ENCODE measurements around the gene DOCK9.

DOCK9 gene

DNA sequence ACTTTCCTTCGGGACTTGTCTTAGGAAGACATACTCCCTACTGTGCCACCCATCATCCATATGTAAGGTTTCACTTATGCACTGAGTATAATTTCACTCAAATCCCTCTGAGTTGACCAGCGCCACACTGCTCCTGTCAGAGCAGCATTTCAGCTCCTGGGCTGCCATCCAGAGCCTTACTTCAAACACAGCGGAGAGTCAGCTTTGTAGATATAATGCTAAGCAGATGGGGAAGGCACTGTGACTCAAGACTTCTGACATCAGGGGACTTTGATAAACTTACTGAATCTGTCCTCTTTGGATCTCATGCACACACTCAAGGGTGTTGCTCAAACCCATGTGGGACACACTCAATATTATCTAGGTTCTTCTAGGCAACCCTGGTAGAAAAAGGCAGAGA, 34.9 kb downstream of the DOCK9 start:
- DNase-seq: no peak

DNA sequence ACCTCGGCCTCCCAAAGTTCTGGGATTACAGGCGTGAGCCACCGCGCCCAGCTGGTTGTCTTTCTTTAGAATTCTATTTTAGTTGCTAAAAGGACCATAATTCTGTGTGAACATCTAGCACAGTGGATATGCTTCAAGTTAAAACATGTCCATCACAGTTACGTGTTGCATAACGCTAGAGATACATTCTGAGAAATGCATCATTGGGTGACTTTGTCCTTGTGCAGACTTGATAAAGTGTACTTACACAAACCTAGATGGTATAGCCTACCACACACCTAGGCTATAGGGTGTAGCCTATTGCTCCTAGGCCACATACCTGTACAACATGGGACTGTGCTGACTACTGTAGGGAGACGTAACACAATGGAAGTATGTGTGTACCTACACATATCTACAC, 35.4 kb downstream of the DOCK9 start:
- DNase-seq: no peak

DNA sequence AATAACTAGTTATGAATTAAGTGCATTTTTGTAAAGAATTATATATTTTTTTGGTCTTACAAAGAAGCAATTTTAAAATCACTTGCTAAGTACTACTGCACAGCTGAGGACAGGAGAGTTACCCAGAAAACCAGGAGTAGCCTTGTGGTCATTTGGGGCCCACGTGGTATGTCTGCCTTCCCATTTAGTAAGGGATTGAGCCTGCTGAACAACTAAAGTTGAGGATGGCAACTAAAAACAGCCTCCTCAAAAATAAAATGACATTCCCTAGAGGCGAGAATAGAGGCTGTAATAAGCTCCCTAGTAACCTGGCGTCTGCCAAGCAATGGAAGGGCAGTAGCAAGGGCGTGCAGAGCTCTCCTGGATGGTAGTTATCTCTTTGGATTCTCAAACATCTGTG, 36.3 kb downstream of the DOCK9 start:
- DNase-seq: no peak

DNA sequence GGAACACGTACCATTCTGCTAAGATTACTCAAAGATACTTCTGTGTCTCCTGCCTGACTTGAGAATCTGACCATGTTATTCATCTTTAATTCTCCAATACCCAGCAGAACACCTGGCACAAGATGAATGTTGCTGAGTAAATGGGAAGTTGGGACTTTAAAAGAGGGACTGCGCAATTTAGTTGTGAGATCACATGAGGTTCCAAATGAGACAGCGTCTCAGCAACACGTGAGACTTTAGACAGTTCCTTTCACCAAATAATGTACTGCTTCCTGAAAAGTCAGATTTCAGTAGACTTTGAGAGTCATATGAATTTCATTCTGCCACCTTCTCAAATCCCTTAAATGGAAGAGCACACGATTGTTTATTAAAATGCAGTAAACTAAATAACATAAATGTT, 36.7 kb downstream of the DOCK9 start:
- DNase-seq: no peak

DNA sequence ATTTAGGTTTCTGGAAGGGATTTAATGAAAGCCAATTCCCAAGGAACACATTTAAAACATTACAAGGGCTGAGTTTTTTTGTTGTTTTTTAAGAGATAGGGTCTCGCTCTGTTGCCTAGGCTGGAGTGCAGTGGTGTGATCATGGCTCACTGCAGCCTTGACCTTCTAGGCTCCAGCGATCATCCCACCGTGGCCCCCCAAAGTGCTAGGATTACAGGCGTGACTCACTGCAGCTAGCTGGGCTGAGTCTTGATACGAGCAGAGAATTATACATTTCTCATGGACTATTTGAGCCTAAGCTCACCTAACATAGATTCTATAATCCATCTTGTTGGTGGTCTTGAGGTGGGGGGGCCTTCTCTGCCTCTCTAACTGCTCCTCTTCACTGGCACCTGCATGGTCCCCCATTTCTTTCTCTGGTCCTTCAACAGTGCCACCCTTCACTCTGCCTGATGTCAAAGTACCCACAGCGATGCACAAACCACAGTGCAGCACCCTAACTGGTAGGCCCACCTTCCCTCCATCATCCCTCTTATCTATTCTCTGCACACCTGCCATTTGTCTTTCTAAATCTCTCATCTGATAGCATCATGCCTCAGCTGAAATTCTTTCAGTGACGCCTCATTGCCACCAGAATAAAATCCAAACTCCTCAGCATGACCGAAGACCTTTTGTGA, 37.4 kb downstream of the DOCK9 start:
- no peak for DNase-seq

DNA sequence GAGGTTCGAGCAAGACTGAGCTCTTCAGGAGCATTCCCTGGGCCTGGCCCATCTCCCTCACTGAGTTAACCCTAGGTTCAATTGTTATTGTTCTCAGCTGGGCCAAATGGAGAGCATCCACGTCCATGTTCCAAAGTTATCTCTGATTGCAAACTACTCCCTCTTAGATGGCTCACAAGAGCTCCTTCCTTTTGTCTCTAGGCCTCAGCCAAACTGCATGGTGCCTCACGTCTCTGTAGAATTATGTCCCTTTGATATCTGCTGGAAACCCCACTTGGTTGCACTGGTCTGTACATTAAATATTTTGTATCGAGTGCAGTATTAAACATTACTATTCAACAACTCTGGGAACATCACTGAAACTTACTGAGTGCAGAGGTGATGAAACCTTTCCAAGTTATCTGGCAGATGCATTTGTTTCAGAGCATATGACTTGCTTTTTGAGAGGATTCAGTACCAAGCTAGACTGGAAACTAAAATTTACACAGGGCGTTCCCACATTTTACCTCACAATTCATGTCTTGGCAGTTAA, 38.1 kb downstream of the DOCK9 start:
- DNase-seq: no peak

DNA sequence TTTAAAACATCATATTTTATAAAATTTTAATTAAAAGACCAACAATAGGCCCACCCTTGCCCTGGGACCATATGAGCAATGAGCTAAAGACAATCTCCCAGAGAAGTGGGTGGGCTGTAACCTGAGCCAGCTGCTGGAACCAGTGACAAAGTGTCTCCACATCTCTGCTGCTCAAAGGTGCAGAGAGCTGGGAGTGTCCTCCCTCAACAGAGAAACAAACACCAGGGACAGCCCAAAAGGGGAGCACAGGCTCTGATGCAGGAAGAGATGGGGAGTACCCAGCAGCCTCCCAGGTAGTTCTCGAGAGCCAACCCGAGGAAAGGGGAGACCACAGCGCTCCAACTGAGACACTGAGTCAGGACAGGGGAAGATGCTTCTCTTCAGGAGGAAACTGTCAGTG, 39.1 kb downstream of the DOCK9 start:
- DNase-seq: no peak

DNA sequence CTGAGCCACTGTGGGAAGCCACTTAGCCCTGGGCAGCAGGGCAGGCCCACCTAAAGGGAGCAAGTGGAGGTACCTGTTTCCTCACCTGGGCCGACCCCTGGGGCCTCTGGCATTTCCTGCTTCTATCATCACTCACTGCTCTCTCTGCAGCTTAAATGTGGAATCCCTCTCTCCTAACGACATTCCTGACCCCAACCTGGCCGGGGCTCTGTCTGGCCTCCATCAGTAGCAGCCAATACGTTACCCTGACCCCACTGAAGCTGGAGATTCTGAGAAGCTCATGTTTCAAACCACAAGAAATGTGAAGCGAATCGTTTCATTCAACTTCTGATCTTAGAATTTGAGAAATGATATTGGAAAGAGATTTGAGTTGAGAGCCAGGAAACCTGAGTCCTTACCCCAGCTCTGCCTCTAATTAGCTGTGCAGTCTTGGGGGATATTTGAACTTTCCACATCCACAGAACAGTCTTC, 39.9 kb downstream of the DOCK9 start:
- DNase-seq: no peak

DNA sequence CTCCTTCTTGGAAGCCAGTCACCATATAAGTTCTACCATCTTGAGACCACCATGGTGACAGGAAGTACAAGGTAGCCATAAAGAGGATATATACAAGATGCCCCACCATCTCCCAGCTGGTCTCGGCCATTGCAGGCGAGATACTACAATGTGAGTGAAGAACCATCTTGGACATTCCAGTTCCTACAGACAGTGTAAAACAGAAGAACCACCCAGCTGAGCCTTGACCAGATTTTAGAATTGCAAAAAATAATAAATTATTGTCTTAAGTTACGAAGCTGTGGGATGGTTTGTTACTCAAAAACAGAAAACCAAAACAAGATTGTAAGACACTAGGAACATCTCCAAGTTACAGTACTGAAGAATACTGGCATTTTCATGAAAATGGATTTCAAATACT, 43.6 kb downstream of the DOCK9 start:
- no peak for DNase-seq

DNA sequence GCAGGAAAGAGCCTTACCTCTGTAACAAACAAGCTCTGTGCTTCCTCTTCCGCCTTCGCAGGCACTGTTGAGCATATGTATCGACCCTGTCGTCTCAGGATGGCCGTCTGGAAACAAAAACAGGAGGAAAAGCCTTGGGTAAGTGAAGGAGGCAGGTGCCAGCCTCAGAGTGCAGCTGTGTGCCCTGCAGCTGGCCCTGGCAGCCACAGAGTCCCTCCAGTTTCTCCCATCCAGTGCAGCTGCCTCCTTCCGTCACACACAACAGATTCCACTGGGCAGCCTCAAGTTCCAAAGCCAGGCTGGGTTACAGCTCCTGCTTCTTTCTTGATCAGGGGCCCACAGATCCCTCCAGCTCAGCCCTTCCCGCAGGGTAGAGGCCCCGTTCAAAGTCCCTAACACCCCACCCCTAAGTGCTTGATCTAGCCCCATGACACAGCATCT, 47.7 kb downstream of the DOCK9 start:
- no peak for DNase-seq

DNA sequence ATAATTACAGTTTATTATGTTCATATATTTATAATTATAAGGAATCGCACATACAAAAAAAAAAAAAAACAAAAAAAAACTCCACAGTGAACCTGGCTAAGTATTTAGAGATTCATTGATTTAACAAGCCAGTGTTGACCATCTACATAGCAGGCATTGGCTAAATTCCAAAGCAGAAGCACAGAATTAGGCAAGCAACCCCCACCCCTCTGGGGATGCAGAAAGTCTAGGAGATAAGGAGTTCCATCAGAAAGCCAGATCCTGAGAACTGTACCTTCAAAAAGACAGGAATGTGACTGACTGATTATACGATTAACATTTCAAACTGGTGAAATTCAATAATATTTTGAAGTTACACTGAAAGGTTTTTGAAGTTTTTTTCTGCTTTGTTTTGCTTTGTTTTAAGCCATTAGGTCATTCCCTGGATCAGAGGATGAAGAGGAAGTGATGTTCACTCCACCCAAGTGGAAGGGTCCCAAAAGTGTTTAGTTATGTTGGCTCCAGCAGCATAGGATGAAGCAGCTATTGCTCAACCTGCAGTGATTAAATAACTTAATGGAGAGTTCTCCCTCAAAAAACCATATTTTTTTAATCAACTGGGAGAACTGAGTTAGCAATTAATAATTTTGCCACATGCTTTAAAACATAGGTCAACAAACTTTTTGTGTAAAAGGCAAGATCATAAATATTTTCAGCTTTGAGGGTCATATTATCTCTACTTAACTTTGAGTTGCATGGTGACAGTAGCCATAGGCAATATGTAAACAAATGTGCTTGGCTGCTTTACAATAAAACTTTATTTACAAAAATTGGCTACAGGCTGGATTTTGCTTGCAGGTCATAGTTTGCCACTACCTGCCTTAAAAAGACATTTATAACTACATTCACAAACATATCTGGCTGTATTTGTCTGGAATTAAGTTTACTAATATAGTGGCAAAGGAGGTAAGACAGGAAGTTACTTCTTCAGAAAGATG, 49.6 kb downstream of the DOCK9 start:
- DNase-seq: no peak

DNA sequence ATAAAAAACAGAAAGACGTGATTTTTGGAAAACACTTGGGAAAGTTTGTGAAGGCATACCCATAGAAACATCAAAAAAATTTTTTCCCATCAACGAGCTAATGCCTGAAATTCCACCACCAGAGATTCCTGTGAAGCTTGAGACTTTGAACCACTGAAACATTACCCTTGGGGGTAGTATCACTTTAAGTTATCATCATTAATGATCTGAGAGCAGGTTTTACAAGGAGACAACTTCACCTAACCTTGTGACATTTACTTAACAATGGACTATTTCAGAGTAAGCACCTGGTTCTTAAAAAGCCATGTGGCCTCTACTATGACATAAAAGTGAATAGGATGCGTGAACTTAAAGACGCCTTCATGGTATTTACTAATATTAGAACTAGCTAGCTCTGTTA, 51.9 kb downstream of the DOCK9 start:
- no peak for DNase-seq

DNA sequence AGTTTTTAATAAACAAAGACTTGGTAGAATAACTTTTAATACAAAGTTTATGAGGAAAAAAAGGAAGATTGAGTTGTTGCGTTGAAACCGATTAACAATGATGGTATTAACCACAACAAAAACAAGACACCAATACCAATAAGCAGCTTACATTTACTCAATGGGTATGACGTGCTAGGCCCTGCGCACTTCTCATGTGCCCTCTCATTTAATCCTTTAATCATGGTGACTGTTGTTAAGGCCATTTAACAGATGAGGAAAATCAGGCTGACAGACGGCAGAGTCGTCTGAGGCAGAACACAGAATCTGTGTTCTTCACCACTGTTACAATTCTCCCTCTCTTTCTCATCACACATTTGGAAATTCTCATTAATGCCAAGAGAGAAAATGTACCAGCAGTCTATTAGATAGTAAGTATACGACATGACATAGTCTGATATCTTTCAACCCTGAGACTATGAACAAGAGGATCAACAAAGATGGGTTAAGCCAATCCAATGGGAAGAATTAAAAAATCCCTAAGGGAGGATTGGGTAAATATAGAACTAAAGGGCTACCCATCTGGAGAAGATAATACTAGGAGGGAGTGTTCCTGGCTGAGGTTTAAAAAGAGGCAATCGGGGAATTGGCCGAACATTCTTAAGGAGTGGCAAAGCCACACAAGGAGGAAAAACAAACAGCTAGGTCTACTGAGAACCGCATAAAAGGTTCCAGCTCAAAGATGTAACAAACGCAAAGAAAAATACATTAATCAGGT, 54.0 kb downstream of the DOCK9 start:
- DNase-seq: no peak

DNA sequence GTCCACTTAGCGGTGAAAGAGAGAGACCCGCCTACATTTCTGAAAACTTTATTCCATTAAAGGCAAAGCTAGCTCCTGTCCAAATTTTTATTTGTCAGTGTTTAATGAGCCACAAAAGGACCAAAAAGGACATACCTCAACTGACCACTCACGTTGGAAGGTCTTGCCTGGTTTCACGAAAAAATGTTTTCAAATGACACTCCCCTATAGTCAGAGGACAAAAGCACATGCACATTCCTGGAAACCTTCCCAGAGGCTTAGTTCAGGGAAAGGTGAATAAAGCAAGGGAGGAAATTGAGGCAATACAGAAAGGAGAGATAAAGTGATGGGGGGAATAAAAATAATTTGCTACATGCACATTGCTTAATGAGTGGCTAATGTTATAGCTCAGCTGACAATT, 55.6 kb downstream of the DOCK9 start:
- no peak for DNase-seq

DNA sequence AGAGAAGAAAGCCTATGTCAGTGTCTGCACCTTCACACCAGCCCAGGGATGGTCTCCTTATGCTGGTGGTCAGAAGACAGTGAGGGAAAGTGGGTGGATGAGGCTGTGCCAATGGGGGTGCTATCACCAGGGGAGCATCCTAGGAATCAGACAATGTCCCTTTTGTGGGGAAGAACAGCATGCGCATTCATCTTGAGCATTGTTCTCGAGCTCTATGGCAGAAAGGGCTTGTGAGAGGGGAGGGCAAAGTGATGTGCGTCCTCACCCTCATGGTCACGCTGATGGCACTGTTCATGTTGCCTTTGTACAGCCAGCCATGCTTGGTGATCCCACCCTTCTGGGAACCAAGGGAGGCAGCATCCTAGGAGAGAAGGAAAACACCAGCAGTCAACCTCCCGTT, 56.1 kb downstream of the DOCK9 start:
- DNase-seq: no peak

DNA sequence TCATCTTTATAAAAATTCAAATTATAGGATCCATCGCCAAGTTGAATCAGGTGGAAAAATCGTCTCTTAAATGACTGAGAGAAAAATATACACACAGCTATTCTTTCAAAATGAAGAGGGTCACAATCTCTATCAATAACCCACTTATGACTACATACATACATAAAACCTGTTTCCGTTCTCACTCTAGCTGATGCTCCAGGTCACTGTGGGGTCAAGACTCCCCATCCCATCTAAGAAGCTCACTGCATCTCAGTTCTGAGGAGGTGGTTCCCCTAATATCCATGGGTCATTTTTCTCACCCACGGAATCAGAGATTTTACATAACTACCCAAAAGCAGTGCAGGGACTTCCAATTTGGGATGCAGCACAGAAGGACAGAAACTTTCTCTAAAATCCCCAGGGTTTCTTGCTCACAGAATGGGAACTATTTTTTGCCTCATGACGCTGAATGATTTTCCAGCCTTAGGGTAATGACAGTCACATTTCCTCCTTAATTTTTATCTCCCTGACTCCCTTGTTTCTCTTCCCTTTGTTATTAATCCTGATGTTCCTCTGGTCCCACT, 56.8 kb downstream of the DOCK9 start:
- no peak for DNase-seq

DNA sequence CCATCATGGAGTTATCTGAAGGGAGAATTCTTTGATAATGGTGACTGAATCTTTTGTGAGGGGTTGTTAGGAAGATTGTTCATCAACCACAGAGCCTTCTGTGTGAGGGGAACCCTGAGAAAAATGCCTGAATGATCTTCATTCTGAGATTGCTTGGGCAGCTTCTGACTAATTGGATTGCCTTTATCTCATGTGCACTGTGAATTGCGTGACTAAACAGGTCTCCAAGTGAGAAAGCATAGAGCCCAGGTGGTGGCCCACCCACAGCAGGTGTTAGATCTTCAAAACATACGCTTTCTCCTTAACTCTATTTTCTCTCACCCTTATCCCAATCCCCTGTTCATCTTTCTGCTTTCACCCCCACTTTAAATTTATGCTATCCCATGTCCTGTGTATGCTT, 58.3 kb downstream of the DOCK9 start:
- no peak for DNase-seq

DNA sequence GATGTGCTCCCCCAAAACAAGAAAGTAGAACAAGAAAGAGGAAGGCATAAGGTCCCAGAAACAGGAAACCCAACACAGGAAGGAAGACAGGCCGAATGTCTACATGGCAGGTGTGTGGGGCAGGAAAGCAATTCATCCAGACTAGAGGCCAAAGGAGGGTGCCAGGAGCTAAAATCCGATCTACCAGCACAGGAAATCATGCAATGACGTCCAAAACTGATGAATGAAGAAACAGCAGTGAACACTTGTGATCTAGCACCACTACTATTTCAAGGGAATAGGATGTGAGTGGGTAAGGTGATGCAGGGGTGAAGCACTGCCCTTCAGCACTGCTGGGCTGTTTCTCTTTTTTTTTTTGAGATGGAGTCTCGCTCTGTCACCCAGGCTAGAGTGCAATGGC, 59.1 kb downstream of the DOCK9 start:
- no peak for DNase-seq

DNA sequence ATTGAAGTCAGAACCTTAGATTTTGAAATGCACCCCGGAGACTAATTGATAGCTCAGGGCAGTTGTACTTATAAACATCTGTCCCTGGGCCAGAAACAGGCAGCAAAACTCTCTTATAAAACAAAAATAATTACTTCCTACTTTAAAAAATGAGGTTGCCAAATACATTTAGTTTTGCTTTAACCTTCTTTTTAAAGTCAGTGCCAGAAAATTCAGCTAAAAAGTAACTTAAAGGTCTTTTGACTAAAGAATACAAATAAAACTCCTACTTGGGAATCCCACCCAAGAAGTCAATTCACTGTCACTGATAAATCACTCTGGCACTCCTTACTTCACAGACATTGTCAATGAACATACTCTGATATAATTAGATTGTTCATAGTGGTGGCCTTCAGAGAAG, 60.7 kb downstream of the DOCK9 start:
- no peak for DNase-seq

DNA sequence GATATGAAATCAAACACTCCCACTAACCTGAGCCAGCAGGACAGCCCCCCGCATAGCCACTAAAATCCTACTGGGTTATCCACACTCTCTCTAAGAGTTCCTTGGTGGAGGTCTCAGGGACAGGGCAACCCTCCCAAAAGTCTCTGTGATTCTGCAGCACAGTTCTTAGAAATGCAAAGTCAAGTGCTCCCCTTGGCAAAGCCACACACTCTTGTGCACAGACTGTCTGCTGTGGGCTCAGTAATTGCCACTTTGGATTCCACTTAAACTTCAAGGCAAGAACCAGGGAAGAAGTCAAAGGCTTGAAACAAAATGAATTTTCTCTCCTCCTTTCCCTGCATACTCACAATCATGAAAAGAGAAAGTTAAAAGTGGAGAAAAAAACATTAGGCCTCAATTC, 61.5 kb downstream of the DOCK9 start:
- DNase-seq: no peak

DNA sequence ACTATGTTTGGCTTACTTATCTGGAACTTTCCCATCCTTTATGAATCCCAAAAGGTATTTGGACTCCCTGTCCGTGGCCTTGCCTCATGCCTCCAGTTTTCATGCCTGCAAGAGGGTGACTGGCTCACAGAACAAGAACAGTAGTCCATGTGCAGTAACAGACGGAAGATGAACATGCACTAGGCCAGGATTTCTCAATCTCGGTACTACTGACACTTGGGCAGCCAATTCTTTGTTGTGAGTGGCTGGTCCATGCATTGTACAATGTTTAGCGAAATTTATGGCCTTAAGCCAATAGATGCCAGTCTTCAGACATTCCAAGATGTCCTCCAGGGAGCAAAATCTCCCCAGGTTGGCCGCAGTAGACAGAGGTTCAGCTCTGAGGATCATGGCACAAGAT, 61.9 kb downstream of the DOCK9 start:
- no peak for DNase-seq

DNA sequence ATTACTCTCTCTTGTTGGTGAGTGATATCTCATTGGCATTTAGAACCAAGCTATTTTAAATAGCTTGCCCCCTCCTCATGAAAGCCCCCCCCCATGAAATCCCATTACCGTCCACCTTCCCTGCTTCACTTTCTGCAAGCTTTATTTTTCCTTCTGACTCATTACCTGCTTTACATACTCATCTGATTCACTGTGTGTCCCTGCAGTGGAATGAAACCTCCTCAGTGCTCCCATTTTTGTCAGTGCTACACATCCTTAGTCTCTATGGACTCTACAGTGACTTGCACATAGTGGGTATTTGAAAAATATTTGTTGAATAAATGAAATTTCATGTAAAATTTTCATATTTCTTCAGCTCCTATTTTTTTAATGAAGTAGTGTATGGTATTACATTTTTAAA, 62.3 kb downstream of the DOCK9 start:
- DNase-seq: no peak

DNA sequence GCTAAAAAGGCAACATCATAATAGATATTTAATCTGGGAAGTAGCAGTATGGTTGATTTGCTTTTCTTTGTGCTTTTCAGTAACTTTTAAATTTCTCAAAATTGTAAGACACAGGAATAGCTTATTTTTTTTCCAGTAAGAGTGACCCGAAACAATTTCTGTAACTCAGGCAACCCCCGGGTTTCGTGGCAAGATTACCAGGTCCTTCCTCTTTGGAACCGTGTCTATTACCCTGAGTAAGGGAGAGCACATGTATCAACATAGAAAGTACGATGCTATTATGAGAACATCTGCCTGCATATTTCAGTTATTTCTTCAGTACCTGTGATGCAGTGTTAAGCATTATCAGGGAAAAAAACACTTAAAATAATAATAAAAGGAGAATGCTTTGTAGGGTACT, 64.1 kb downstream of the DOCK9 start:
- DNase-seq: no peak
